ENCODE data around the gene FIGN. TPM values are rescaled to one million over a fixed set of nuclear protein-coding genes. Genes with fewer than 3 reads are reported as not detected.
A peak's percentile ranks its signal among the peaks of the same experiment; 100 is the strongest.

Gene FIGN
- total RNA-seq, 1 experiment from 2014 or later, result 19.4 TPM

- no peak for TF ChIP-seq AFF4 (CRISPR knock-in tag; IDR thresholded peaks at IDR 0.05; ENCODE audit: borderline replicate concordance)
Observed at GRCh38 chr2:163715199-163715598, 20.6 kb downstream of the FIGN start (continued).

GRCh38 chr2:163713534-163714311, 22.1 kb downstream of the FIGN start:
- CTCF ChIA-PET, result interaction anchor here (1.1 kb wide), 1 partner anchor 165 kb away, joined by 3 read pairs; no protein-coding TSS in a partner anchor
- no peak overlapping the region for H3K4me3 Mint-ChIP-seq

GRCh38 chr2:163711699-163712098, 24.1 kb downstream of the FIGN start:
- DNase-seq (ENCODE audit: low spot score) (no peak), ATAC-seq (no peak)
- no peak overlapping the region for H3K27ac Mint-ChIP-seq
- no peaks in the 10 kb centered on the region for H3K27me3 Mint-ChIP-seq (ENCODE audit: low read depth)
- H3K36me3 Mint-ChIP-seq, result no peaks in the 10 kb centered on the region
- H3K4me1 Mint-ChIP-seq, result peaks cover 49% of the 10 kb centered on the region
- H3K4me3 Mint-ChIP-seq, result no peak overlapping the region
- H3K9me3 Mint-ChIP-seq, result no peaks in the 10 kb centered on the region
- CTCF ChIA-PET, result no interaction called here
- TF ChIP-seq ZNF532 (CRISPR knock-in tag; IDR thresholded peaks at IDR 0.05; ENCODE audit: borderline replicate concordance), result no peak
- POLR2A ChIA-PET, result interaction anchor here (0.7 kb wide), 1 partner anchor 98 kb away, joined by 4 read pairs; no protein-coding TSS in a partner anchor

More at GRCh38 chr2:163713534-163714311, 22.1 kb downstream of the FIGN start:
- no peaks in the 10 kb centered on the region for H3K27me3 Mint-ChIP-seq (ENCODE audit: low read depth)
- peak; percentile 79 for ATAC-seq
- TF ChIP-seq JUN (CRISPR knock-in tag; IDR thresholded peaks at IDR 0.05) (no peak), MYBL2 (CRISPR knock-in tag; IDR thresholded peaks at IDR 0.05) (no peak), GTF2I (CRISPR knock-in tag; conservative IDR thresholded peaks at IDR 0.05) (no peak), MXD4 (CRISPR knock-in tag; IDR thresholded peaks at IDR 0.05; ENCODE audit: borderline replicate concordance) (no peak), KAT7 (CRISPR knock-in tag; IDR thresholded peaks at IDR 0.05; ENCODE audit: borderline replicate concordance) (no peak), ATF1 (CRISPR knock-in tag; IDR thresholded peaks at IDR 0.05) (no peak), NFE2L1 (CRISPR knock-in tag; IDR thresholded peaks at IDR 0.05) (no peak), NR2C2 (CRISPR knock-in tag; IDR thresholded peaks at IDR 0.05) (no peak), ZNF138 (CRISPR knock-in tag; conservative IDR thresholded peaks at IDR 0.05) (no peak), FOXJ3 (CRISPR knock-in tag; IDR thresholded peaks at IDR 0.05; ENCODE audit: borderline replicate concordance) (no peak), ERG (CRISPR knock-in tag; IDR thresholded peaks at IDR 0.05) (no peak), USF1 (CRISPR knock-in tag; IDR thresholded peaks at IDR 0.05) (no peak), ZNF423 (CRISPR knock-in tag; IDR thresholded peaks at IDR 0.05) (no peak), ATF6 (CRISPR knock-in tag; IDR thresholded peaks at IDR 0.05) (no peak)
- H3K4me1 Mint-ChIP-seq, result peaks cover 61% of the 10 kb centered on the region
- no peak overlapping the region for H3K27ac Mint-ChIP-seq
- no peaks in the 10 kb centered on the region for H3K9me3 Mint-ChIP-seq
- DNase-seq (ENCODE audit: low spot score), result no peak
- no peaks in the 10 kb centered on the region for H3K36me3 Mint-ChIP-seq
- POLR2A ChIA-PET, result interaction anchor here (0.6 kb wide), 1 partner anchor 21 kb away, joined by 3 read pairs; no protein-coding TSS in a partner anchor
